Uterus (tissue), 4 donors: ENCODE results near the gene FNDC11. TPM values are rescaled to one million over a fixed set of nuclear protein-coding genes. Genes with fewer than 3 reads are reported as not detected.

Experiments
- DNase-seq, 2 donors: peaks; one replicate each; pipeline ENCODE4 v3.0.0-alpha.2; 2019 to 2020
- H3K27ac ChIP-seq, 2 donors: fragments of 200-600 bp; sonication (generic); 1 replicate in 1 of 2; 2 replicates in 1 of 2; pipeline ENCODE4 v1.5.1; 2016 to 2018
- H3K27me3 ChIP-seq, 2 donors: fragments of 200-600 bp; sonication (generic); one replicate each; pipeline ENCODE4 v1.5.1; 2018 to 2019; ENCODE audit warnings: control low read depth in 1 of 2
- H3K36me3 ChIP-seq, 2 donors: fragments of 200-600 bp; sonication (generic); one replicate each; pipeline ENCODE4 v1.5.1; 2019; ENCODE audit warnings: control low read depth in 1 of 2
- H3K4me1 ChIP-seq, 2 donors: fragments of 200-600 bp; sonication (generic); one replicate each; pipeline ENCODE4 v1.5.1; 2018 to 2019; ENCODE audit warnings: control low read depth in 1 of 2
- H3K4me3 ChIP-seq, 2 donors: fragments of 200-600 bp; sonication (generic); 1 replicate in 1 of 2; 2 replicates in 1 of 2; pipeline ENCODE4 v1.5.1; 2018 to 2019; ENCODE audit warnings: mild to moderate bottlenecking in 1 of 2
- H3K9me3 ChIP-seq, 2 donors: fragments of 200-600 bp; sonication (generic); one replicate each; pipeline ENCODE4 v1.5.1; 2019; ENCODE audit warnings: control low read depth in 1 of 2
- CTCF ChIP-seq, 4 experiments: fragments of 200-600 bp in 2 of 4; fragments of 450-650 bp in 2 of 4; sonication (generic) in 2 of 4; IDR thresholded peaks; one replicate each; pipeline ENCODE4 v1.5.1; 2016 to 2019; ENCODE audit warnings: antibody characterized with exemption in 4 of 4, mild to moderate bottlenecking in 2 of 4, moderate library complexity in 1 of 4
- POLR2A ChIP-seq, 2 donors: fragments of 450-650 bp; IDR thresholded peaks; one replicate each; pipeline ENCODE4 v1.6.1; 2016; ENCODE audit warnings: antibody characterized with exemption in 2 of 2, mild to moderate bottlenecking in 1 of 2, moderate library complexity in 1 of 2
- intact Hi-C: fragments of 100-400 bp; cut with DNase I; formaldehyde crosslinking; loops from one replicate; pipeline ENCODE4 v1.15.1; 2023; ENCODE audit warnings: low total_unique reads
- total RNA-seq, 4 donors: library from RNA; depleted of rRNA in 3 of 4; stranded (reverse); fragments of >200 nt in 3 of 4; gene quantifications; one replicate each; pipeline versions ENCODE4 v1.1.0 to v1.2.4, GENCODE V29; 2014 to 2023
- donor health status: DM: yes; HTN: yes; CAD: no.

FNDC11 gene, protein sequence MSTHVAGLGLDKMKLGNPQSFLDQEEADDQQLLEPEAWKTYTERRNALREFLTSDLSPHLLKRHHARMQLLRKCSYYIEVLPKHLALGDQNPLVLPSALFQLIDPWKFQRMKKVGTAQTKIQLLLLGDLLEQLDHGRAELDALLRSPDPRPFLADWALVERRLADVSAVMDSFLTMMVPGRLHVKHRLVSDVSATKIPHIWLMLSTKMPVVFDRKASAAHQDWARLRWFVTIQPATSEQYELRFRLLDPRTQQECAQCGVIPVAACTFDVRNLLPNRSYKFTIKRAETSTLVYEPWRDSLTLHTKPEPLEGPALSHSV
- under 1 TPM in 2 of 4 donors, not detected in 2; 0.34 to 0.69 TPM for total RNA-seq

DNA sequence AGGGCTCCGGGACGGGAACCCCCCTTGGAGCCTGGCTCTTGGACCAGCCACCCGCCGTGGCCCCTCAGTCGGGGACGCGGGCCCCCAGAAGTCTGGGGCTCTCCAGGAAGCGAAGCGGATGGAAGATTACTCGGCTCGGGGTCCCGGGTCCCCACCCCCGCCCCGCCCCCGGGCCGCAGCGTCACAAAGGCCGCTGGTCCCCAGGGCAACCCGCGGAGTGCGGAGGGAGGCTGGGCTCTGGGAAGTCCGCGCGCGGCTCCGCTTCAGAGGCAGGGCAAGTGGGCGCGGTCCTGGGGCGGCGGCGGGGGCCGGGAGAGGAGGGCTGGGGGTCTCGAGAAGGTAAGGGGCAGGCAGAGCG is at the start of gene FNDC11:
Gene FNDC11, plus strand, starts transcription at position 227 of the 358 bp plus-strand sequence. CDS start 1,505 bp downstream, outside the sequence.
- intact Hi-C loops = no loop called here
- Histone ChIP-seq H3K27ac (no peak within 1 kb of the TSS), H3K4me3 (peak within 1 kb of the TSS; percentile 28 to 36), H3K36me3 (no peaks in the 10 kb centered on the region), H3K4me1 (peaks cover 0 to 8% of the 10 kb centered on the region in 2 donors), H3K27me3 (no peaks in the 10 kb centered on the region), H3K9me3 (no peaks in the 10 kb centered on the region)
- no peak for TF ChIP-seq CTCF (IDR thresholded peaks at IDR 0.05)
- TF ChIP-seq POLR2A (IDR thresholded peaks at IDR 0.05) = peak in 1 of 2 donors; percentile 11
- DNase-seq = peak in 1 of 2 donors; percentile 42

GRCh38 chr20:63504642-63505041 is 49.3 kb upstream of the FNDC11 start:
- intact Hi-C loops = no loop called here
- TF ChIP-seq CTCF (IDR thresholded peaks at IDR 0.05) = no peak
- TF ChIP-seq POLR2A (IDR thresholded peaks at IDR 0.05) = no peak
- peaks cover 0 to 4% of the 10 kb centered on the region in 2 donors for H3K9me3 ChIP-seq
- no peaks in the 10 kb centered on the region for H3K36me3 ChIP-seq
- DNase-seq = no peak
- peaks cover 0 to under 1% of the 10 kb centered on the region in 2 donors for H3K4me1 ChIP-seq
- H3K4me3 ChIP-seq = no peak overlapping the region
- no peak overlapping the region for H3K27ac ChIP-seq
- peaks cover 0 to 16% of the 10 kb centered on the region in 2 donors for H3K27me3 ChIP-seq

DNA sequence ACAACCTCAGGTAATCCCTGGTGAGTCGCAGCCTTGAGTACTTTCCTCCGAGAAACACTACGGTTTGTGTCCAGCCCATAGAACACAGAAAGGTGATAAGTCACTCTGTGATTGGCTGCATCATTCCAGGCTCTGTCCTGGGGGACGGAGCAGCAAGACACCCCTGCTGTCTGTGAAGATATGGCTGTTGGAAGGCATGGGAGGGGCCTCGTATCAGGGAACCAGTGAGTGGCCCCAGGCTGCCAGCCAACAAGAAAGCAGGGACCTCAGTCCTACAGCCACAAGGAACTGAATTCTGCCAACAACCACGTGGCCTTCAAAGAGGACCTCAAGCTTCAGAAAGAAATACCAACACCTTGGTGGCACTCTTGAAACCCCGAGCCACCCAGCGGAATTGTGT is 48.7 kb upstream of the FNDC11 start:
- Histone ChIP-seq H3K9me3 (peaks cover 0 to 4% of the 10 kb centered on the region in 2 donors), H3K36me3 (no peaks in the 10 kb centered on the region), H3K4me3 (no peak overlapping the region), H3K27me3 (peaks cover 0 to 13% of the 10 kb centered on the region in 2 donors), H3K4me1 (no peaks in the 10 kb centered on the region), H3K27ac (no peak overlapping the region)
- TF ChIP-seq POLR2A (IDR thresholded peaks at IDR 0.05) = no peak
- no peak for TF ChIP-seq CTCF (IDR thresholded peaks at IDR 0.05)
- no peak for DNase-seq
- intact Hi-C loops = no loop called here

DNA sequence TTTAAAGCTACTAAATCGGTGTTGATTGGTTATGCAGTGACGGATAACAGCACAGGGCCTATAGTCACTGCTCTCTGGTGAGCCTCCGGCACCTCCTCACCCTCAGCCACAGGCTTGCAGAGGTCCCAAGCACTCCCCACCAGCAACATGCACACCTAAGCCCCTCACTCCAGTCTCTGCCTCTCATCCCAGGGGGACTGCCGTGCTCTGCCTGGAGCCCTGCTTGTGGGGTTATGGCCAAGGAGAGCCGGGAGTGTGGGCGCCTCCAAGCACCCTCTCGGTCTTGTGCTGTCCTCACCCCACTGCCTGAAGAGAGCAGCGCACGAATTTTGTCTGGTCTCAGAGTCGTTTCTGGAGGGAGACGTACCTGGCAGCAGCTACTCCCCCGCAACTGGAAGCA is 48.2 kb upstream of the FNDC11 start:
- Histone ChIP-seq H3K4me1 (no peaks in the 10 kb centered on the region), H3K36me3 (no peaks in the 10 kb centered on the region), H3K4me3 (no peak overlapping the region), H3K27ac (no peak overlapping the region), H3K27me3 (peaks cover 0 to 11% of the 10 kb centered on the region in 2 donors), H3K9me3 (peaks cover 0 to 4% of the 10 kb centered on the region in 2 donors)
- no peak for TF ChIP-seq POLR2A (IDR thresholded peaks at IDR 0.05)
- TF ChIP-seq CTCF (IDR thresholded peaks at IDR 0.05) = no peak
- intact Hi-C loops = no loop called here
- no peak for DNase-seq

- DNase-seq = no peak
- intact Hi-C loops = no loop called here
- TF ChIP-seq POLR2A (IDR thresholded peaks at IDR 0.05) = no peak
- no peak for TF ChIP-seq CTCF (IDR thresholded peaks at IDR 0.05)
These were observed 46.7 kb upstream of the FNDC11 start for GRCh38 chr20:63507083-63507743.

More at GRCh38 chr20:63507083-63507743, 46.7 kb upstream of the FNDC11 start:
- Histone ChIP-seq H3K27ac (no peak overlapping the region), H3K4me3 (no peak overlapping the region), H3K27me3 (peaks cover 0 to 11% of the 10 kb centered on the region in 2 donors), H3K4me1 (no peaks in the 10 kb centered on the region), H3K36me3 (no peaks in the 10 kb centered on the region), H3K9me3 (peaks cover 0 to 4% of the 10 kb centered on the region in 2 donors)
